NCI-H345 treated with DMSO at 0.1 percent for 48 hours (cell line): ENCODE data around the gene MKRN2OS.

Source experiments
- DNase-seq: peaks from one replicate; lab custom pipeline; 2025; ENCODE audit not compliant: unreplicated experiment; lab: John Stamatoyannopoulos, UW

MKRN2OS gene, protein sequence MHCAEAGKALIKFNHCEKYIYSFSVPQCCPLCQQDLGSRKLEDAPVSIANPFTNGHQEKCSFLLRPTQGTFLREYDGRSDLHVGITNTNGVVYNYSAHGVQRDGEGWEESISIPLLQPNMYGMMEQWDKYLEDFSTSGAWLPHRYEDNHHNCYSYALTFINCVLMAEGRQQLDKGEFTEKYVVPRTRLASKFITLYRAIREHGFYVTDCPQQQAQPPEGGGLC

DNA sequence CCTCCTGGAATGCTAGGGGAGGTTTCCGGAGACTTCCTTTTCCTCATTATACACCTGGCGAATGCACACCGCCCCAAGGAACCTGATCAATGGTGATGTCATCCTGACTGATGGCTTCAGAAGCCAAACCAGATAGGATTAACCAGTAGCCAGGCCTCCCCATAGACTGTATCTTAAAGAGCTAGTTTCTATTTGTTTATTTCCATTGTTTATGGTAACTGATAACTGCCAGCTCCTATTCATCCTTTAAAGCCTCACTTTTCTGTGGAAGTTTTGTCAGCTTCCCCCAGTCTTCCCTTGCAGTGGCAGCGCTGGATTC, at the start of gene MKRN2OS:
MKRN2OS (minus strand) TSS at position 27 of the 319 bp plus-strand sequence. CDS start 35 bp downstream, outside the sequence.
- DNase-seq = no peak

DNA sequence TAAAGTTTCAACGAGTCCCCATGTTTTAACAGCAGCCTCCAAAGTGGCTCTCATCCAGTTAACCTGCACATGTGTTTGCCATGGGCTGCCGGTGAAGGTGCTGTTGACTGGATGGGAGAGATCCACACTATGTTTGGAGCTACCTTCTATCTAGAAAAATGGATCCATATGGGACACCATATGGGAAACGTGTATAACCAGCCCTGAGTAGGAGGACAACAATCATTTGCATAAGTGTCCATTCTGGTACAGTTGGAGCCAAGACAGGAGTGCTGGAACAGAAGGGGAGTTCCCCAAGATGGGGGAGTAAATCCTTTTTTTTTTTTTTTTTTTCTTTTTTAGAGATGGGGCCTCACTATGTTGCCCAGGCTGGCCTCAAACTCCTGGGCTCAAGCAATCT, 48.2 kb upstream of the MKRN2OS start:
- no peak for DNase-seq

DNA sequence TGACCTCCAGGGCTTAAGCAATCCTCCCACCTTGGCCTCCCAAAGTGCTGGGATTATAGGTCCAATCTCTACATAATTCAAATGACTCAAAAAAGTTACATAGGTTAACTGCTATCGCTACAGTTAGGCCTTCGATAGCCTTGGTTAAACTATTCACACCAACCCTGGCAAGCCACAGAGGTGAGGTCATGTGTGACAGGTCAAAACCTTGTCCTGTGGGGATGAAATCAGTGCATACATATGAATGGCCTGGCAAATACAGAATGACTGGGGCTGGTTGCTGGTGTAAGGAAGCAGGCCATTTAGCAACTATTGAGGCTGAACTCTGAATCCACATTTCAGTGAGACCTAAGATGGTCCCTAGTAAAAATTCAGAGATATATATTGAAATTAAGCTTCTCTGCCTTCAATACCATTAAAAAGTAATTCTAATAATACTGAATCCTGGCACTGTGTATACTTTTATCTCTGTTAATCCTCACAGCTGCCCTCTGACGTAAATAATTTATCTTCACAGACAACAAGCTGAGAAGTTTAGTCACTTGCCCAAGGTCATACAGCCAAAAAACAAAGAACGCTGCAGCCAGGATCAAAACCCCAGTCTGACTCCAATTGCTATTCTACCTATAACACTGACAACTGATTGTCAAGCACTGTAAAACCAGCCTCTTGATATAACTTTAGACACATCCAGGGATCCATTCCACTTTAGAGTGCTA, 46.9 kb upstream of the MKRN2OS start:
- no peak for DNase-seq

DNA sequence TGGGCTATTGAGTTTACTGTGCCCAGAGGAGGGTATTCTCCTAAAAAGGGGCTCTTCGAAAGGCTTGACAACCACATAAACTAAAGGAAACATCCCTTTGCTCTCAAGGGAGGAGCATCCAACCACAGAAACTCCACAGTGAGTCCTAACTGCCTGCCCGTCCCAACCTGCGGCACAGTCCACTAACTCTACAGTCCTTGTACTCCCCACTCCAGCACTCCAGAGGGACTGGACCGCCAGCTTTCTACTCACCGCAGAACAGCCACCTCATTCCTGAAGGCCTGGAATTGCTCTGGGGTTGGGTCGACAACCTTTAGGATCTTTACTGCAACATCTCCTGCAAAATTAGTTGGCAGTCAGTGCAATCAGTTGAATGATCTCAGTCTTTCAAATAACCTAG, 46.2 kb upstream of the MKRN2OS start:
- DNase-seq = no peak

DNA sequence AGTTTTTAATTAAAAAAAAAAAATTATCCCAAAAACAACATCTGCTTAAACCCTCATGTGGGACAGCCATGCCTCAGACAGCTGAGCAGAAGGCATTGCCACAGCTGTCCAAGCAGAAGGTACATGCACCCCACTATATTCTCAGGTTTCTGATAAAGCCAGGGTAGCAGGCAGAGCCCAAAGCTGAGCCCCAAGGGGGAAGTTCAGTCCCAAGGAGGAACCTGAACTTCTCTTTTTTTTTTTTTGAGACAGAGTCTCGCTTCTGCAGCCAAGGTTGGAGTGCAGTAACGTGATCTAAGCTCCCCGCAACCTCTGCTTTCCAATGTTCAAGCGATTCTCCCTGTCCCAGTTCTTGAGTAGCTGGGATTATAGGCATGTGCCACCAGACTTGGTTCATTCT, 44.8 kb upstream of the MKRN2OS start:
- DNase-seq = no peak

DNA sequence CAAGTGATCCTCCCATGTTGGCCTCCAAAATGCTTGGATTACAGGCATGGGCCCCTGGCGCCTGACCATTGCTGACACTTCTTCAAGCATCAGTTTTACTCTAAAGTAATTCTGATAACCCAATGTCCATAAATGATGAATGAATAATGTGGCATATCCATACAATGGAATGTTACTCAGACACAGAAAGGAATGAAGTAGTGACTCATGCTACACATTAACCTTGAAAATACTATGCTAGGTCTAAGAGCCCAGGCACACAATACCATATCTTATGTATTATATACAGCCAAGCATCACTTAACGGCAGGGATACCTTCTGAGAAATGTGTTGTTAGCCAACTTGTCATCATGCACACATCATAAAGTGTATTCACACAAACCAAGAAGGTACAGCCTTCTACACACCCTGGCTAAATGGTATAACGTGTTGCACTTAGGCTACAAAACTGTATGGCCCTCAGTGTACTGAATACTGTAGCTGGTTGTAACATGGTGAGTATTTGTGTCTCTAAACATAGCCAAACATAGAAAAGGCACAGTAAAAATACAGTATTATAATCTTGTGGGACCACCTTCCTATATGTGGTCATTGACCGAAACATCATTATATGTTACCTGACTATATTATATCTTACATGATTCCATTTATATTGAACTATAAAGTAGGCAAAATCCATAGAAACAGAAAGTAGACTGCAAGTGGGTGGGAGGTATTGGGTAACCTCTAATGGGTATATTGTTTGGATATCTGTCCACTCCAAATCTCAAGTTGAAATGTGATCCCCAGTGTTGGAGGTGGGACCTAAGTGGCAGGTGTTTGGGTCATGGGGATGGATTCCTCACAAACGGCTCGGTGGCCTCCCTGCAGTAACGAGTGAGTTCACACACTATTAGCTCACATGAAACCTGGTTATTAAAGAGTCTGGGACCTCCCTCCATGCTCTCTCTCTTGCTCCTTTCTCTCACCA, 43.0 kb upstream of the MKRN2OS start:
- DNase-seq = peak; percentile 37

DNA sequence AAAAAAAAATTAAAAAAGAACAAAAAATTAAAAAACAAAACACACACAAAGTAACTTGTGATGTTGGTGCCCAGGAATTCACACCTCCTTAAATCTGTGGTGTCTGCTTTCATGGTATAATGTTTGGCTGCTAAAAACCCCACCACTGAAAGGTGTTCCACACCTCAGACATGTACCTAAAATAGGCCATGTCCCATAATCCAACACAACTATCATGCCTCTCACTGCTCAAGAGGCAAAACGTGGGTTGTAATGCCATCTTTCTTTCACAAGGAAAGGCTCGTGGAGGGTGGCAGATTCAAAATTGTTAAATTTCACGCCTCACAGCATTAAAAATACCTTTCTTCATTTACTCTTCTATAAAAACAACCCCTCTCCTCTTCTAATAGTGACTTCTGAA, 41.1 kb upstream of the MKRN2OS start:
- DNase-seq = no peak

DNA sequence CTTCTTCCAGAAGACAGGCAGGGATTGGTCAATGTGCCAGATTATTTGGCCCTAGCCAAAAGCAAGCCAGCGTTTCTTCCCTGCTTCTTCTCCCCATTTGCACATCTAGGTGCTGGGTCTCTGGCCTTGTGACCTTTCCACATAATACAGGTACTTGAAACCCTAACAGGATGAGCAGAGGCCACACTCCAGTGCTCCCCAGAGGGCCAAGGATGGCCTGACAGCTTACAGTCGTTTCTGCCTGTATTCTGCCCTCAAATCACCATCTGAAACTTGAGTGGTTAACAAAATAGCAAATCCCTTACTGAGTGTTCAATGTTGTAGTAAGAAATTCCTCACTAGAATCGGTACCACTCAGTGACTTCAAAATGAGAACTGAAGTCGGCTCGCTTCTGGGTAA, 40.7 kb upstream of the MKRN2OS start:
- no peak for DNase-seq

DNA sequence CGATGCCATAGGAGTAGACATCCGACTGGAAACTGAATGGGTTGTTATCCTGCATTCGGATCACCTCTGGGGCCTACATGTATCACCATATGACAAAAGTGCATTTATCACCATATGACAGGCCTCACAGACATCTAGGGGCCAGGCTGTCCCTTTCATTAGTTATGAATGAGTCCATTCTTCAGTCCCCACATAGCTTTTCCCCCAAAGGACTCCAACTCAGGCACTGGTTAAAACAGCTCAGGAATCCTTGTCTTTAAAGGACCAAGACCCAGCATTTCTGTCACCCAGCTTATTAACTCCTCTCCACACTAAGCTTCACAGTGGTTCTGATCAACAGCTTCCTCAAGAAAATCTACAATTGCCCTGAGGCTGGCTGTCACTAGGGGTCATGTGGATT, 39.9 kb upstream of the MKRN2OS start:
- no peak for DNase-seq

DNA sequence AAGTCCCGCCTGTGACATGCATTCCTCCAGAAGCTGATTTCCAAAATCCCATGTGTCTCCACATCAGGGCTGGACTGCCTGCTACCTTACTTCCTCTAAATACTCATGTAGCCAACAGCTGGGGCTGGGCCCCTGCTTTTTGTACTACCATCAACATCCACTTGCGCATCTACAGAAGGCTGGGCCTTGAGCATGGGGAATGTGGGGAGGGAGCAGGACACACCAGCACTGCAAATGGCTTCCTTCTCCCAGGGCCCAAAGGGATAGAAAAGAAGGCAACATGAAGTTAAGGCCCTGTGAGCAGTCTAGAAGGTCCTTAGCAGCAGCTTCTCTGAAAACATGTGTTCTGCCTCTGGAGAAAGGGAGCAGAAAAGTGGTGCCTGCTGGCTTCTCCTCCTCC, 38.8 kb upstream of the MKRN2OS start:
- DNase-seq = no peak

DNA sequence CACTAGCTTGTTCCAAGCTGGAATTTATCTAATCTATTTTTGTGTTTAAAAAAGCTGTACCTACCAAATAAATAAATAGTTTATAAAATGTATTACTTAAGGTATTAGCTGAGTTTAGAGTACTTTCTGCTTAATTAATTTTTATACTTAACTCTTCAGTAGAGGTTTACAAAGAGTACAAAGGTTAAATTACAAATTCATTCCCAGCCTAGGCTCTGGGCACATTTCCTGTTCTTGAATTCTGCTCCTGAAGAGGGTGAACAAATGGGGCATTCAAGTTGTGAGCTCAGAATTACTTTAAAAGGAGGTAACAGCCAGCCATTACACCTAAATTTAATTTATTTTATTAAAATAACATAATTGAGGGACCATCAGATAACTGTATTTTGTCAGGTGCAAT, 38.0 kb upstream of the MKRN2OS start:
- DNase-seq = no peak

DNA sequence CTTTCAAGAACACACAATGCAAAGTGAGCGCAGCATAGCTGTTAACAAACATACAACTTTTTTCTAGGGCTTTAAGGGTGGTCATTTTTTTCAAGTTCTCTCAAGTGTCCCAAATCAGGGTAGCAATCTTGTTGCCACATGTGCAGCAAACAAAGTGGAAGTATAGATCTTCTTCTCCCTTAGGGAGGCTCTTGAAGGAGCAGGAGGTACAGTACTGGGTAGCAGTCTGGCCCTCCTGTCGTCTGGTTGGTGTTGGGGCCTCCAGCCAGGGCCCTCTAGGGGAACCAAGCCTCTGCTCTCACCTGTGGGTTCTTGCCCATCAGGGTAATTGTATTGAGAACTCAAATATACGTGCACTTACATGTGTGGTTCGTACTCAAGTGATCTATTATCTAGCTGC, 37.4 kb upstream of the MKRN2OS start:
- DNase-seq = no peak

DNA sequence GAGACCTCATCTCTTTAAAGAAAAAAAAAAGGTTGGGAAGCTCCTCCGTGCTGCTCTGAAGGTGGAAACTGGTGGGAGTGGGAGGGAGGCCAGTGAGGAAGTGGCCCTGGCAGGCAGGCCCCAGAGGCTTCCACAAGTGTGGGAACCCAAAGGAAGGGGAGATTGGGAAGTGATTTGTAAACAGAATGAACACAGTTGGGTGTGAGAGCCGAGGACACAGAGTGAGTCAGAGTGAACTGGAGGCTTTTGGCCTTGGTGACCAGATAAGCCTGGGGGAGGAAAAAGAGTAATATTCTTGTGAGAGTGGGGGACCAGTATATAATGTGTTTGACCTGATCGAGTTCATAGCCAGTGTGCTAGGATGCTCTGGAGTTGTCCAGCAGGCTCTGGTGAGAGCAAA, 34.6 kb upstream of the MKRN2OS start:
- no peak for DNase-seq

DNA sequence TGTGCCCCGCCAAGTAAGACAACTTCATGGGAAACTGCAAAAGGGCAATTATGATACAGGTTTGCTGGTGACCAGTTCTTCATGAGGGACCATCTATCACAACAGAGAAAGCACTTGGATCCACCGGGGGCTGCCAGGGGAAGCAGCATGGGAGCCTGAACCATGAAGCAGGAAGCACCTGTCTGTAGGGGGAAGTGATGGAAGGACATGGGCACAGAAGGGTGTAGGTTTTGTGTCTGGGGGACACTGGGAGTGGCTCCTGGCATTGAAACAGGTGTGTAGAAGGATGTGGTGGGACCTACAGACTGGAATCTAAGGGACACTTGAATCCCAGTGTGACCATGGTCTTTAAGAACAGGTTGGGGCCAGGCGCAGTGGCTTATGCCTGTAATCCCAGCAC, 34.2 kb upstream of the MKRN2OS start:
- DNase-seq = no peak

DNA sequence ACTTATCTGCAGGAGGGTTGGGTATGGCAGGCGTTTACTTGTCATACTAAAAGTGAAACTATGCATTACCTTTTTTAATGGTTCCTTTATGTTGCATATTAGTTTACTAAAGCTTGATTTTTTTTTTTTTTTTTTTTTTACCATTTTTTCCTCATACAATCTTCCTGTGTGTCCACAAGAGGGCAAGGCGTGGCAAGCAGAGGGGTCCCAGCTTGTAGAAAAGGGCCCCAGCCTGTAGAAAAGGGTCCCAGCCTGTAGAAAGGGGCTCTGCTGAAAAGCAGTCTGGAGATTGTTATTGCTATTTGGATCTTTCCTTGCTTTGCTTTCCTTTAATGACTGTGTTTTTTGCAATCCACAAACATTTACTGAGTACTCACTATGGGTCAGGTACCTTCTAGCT, 33.4 kb upstream of the MKRN2OS start:
- no peak for DNase-seq

DNA sequence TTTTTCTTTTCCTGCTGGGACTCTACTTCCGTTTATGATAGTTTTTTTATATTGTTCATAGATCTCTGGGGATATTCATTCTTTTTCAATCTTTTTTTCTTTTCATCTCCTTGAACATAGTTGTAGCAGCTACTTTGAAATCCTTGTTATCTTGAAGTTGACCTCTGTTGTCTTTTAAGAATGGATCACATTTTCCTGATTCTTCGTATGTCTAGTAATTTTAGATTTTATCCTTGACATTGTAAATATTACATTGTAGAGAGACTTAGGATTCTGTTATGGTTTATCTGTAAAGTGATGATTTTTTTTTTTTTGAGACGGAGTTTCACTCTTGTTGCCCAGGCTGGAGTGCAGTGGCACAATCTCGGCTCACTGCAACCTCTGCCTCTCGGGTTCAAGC, 32.1 kb upstream of the MKRN2OS start:
- no peak for DNase-seq

DNA sequence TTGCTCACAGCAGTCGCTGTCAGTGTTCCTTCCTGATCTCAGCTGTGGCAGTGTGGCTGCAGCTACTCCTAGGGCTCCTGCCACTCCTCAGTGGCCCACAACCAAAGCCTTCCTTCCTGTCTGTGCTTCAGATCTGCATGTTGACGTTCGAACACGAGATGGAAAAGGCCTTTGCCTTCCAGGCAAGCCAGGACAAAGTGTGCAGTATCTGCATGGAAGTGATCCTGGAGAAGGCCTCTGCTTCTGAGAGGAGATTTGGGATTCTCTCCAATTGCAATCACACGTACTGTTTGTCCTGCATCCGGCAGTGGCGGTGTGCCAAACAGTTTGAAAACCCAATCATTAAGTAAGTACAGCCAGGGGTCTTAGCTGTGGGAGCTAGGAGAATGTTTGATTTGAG, 29.4 kb upstream of the MKRN2OS start:
- no peak for DNase-seq

DNA sequence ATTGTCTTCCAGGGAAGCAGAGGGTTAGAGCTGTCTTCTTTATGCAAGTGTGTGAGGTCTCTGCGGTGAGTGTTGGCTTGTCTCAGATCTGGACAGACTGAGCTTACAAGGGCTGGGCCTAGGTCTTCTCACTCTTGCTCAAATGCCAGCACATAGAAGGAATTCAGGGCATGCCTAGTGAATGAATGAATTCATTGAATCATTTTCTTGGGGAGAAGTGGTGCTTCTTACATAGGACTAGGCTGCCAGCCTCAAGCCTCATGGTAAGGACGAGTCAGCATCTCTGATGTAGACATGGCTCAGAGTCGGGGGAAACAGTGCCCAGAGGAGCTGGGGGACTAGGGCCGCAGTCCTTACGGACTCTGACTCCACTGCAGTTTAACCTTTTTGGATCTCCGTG, 28.8 kb upstream of the MKRN2OS start:
- no peak for DNase-seq

DNA sequence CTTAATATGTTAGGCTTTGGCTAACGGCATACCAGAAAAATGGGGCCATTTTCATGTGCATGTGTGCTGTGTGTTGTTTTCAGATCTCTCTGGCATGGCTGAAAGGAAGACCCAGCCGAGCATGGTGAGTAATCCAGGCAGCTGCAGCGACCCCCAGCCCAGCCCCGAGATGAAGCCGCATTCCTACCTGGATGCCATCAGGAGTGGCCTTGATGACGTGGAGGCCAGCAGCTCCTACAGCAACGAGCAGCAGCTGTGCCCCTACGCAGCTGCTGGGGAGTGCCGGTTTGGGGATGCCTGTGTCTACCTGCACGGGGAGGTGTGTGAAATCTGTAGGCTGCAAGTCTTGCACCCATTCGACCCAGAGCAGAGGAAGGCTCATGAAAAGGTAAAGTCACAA, 26.7 kb upstream of the MKRN2OS start:
- no peak for DNase-seq

DNA sequence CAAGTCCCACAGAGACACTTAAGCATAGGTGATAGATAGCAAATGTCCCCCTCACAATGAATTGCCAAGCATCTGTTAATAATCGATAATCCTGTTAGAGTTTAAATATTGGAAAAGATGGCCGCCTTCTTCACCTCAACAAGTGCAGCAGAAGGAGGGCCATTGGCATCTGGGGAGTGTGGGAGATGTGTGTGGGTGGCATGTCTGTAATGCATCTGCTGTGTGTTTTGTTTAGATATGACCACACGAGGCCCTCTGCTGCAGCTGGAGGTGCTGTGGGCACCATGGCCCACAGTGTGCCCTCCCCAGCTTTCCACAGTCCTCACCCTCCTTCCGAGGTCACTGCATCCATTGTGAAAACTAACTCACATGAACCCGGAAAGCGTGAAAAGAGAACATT, 24.5 kb upstream of the MKRN2OS start:
- no peak for DNase-seq

DNA sequence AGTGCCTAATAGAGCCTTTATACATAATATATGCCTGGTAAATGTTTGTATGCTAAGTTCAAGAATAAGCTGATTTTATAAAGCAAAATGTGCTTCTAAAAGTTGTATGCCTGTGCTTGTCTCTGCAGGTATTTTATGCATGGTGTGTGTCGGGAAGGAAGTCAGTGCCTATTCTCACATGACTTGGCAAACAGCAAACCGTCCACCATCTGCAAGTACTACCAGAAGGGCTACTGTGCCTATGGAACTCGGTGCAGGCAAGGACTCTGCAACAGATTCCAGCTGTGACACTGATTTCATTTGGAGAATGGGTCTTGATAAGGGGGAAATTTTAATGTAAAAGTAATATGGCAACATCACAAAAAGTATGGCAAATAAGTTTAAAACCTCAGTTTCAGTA, 23.4 kb upstream of the MKRN2OS start:
- DNase-seq = no peak

DNA sequence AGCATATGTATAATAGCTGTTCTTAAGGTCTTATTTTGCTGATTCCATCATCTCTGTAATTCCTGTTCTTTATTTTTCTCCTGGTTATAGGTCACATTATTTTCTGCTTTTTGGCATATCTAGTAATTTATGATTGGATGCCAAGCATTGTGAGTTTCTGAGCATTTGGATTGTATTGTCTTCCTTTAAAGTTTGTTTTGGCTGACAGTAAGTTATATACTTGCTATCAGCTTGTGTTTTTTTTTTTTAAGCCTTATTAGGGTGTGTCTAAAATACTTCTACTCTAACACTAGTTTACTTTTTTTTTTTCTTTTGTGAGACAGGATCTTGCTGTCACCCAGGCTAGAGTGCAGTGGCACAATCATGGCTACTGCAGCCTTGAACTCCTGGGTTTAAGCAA, 21.7 kb upstream of the MKRN2OS start:
- no peak for DNase-seq
